HG02623 (cell line): ENCODE results near the gene NANOG.
"Not testable (repeated sequence)": the region's sequence is repeated elsewhere in the genome, so short reads cannot be mapped to it uniquely, and the experiment has no call there.

Experiments
- ATAC-seq: cut with Tn5 transposase; IDR thresholded peaks from one replicate; pipeline ENCODE4 v1.9.1; 2021; ENCODE audit warnings: moderate library complexity; ENCODE audit not compliant: unreplicated experiment

The NANOG gene

DNA sequence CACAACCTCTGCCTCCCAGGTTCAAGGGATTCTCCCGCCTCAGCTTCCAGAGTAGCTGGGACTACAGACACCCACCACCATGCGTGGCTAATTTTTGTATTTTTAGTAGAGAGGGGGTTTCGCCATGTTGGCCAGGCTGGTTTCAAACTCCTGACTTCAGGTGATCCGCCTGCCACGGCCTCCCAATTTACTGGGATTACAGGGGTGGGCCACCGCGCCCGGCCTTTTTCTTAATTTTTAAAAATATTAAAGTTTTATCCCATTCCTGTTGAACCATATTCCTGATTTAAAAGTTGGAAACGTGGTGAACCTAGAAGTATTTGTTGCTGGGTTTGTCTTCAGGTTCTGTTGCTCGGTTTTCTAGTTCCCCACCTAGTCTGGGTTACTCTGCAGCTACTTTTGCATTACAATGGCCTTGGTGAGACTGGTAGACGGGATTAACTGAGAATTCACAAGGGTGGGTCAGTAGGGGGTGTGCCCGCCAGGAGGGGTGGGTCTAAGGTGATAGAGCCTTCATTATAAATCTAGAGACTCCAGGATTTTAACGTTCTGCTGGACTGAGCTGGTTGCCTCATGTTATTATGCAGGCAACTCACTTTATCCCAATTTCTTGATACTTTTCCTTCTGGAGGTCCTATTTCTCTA, at the start of gene NANOG:
NANOG (plus strand) TSS at position 519 of the 645 bp plus-strand sequence. CDS start 213 bp downstream, outside the sequence.
- ATAC-seq = not testable (repeated sequence)

- ATAC-seq = no peak
These were observed 42.0 kb upstream of the NANOG start, which contains the start of gene CLEC4C for GRCh38 chr12:7747246-7747645. CLEC4C (minus strand) TSS chr12:7747375; CDS start chr12:7747348, 27 bp downstream.

DNA sequence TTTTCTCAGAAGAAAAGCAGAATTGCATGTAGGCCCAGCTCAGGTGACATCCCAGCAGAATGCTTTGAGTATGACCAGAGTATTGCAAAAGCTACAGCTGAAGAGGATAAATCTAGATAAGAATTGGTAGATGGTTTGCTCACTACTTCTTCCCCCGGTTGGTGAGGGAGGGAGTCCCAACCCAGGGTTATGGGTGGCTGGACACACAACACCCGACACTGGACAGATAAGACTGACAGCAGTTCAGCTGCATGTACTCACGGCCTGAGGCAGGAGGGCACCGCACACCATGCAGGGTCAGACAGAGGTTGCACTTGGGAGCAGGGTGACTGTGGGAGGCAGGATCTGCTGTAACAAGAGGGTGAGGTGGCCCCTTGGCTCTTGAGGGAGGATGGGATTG, 40.4 kb upstream of the NANOG start:
- ATAC-seq = no peak

DNA sequence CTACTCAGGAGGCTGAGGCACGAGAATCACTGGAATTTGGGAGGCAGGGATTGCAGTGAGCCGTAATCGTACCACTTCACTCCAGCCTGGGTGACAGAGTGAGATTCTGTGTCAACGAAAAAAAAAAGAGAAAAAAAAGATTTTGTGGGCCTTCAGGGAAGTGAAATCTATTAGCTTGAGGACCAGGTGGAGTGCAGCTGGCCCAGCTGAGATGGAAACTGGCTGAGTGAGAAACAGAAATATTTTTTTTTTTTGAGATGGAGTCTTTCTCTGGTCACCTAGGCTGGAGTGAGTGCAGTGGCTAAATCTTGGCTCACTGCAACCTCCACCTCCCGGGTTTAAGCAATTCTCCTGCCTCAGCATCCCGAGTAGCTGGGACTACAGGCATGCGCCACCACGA, 39.8 kb upstream of the NANOG start:
- ATAC-seq = no peak

DNA sequence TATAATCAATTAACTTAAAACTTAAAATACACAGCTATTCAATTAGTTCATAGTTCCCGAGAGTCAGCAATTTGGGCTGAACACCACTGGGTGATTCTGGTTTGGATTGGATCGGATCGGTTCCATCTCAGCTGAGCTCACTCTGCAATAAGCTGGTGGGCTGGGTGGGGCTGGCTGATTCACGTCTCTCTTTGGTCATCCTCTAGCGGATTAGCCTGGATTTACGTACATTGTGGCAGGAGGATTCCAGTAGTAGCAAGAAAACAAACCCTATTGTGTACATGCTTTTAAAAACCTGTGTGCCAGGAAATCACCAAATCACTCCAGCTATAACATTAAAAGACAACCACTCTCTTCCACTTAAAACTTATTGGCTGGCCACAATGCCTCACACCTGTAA, 38.9 kb upstream of the NANOG start:
- ATAC-seq = no peak

DNA sequence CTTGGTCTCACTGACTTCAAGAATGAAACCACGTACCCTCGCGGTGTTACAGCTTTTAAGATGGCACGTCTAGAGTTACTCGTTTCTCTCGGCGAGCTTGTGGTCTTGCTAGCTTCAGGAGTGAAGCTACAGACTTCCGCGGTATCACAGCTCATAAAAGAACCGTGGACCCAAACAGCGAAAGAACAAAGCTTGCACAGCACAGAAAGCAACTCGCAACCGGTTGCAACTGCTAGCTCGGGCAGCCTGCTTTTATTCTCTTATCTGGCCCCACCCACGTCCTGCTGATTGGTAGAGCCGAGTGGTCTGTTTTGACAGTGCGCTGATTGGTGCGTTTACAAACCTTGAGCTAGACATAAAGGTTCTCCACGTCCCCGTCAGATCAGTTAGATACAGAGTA, 37.8 kb upstream of the NANOG start:
- no peak for ATAC-seq

DNA sequence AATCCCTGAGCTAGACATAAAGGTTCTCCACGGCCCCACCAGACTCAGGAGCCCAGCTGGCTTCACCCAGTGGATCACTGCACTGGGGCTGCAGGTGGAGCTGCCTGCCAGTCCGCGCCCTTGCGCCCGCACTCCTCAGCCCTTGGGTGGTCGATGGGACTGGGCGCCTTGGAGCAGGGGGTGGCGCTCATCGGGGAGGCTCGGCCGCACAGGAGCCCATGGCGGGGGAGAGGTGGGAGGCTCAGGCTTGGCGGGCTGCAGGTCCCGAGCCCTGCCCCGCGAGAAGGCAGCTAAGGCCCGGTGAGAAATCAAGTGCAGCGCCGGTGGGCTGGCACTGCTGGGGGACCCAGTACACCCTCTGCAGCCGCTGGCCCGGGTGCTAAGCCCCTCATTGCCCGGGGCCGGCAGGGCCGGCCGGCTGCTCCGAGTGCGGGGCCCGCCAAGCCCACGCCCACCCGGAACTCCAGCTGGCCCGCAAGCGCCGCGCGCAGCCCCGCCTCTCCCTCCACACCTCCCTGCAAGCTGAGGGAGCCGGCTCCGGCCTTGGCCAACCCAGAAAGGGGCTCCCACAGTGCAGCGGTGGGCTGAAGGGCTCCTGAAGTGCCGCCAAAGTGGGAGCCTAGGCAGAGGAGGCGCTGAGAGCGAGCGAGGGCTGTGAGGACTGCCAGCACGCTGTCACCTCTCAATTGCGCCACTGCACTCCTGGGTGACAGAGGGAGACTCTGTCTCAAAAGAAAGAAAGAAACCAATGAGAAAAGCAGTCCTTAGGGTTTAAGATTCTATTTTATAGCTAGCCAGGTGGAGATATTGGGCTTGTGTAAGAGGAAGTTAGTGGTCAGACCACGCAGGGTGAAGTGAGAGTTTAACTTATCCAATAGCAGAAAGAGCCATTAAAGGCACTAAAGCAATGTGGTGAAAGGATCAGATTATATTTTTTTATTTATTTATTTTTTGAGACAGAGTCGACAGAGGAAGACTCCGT, 37.0 kb upstream of the NANOG start:
- ATAC-seq = not testable (repeated sequence)

DNA sequence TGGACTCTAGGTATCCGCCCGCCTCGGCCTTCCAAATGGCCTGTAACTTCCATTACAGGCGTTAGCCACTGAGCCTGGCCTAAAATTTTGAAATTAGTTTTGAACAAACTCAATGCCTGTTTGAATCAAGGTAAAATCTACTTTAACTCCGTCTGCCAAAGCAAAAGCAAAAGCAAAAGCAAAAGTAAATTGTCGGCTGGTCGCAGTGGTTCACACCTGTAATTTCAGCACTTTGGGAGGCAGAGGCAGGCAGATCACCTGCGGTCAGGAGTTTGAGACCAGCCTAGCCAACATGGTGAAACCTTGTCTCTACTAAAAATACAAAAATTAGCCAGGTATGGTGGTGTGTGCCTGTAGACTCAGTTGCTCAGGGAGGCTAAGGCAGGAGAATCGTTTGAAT, 33.5 kb upstream of the NANOG start:
- ATAC-seq = not testable (repeated sequence)

GRCh38 chr12:7756993-7757392, 32.2 kb upstream of the NANOG start:
- ATAC-seq = no peak

DNA sequence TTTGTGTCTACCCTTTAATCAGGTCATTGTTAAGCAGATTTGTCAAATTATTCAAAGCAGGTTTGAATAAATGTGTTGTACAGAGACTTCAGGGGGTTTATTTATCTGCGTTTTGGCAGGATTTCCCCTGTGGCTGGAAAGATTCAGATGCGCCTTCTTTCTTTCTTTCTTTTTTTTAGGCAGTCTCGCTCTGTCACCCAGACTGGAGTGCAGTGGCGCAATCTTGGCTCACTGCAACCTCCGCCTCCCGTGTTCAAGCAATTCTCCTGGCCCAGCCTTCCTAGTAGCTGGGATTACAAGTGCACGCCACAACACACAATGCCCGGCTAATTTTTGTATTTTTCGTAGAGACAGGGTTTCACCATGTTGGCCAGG, 30.4 kb upstream of the NANOG start:
- ATAC-seq = no peak

DNA sequence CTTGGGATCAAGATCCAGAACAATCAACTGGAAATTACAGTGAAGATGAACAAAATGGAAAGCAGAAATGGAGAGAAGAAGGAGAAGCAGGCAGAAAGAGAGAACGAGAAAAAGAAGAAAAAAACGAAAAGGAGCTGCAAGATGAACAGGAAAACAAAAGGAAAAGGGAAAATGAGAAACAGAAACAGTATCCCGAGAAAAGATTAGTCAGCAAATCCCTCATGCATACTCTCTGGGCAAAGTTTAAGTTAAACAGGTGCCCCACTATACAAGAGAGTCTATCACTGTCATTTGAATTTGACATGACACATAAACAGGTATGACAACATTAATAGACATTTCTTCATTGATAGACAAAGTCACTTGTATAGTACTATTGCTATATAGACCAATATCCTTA, 19.2 kb upstream of the NANOG start:
- ATAC-seq = no peak

GRCh38 chr12:7781274-7781673, 7.9 kb upstream of the NANOG start:
- no peak for ATAC-seq

- ATAC-seq = no peak
These were observed 7.1 kb upstream of the NANOG start for GRCh38 chr12:7782055-7782454.

- not testable (repeated sequence) for ATAC-seq
These were observed 5.8 kb upstream of the NANOG start for GRCh38 chr12:7783433-7783832.

GRCh38 chr12:7784701-7785100, 4.5 kb upstream of the NANOG start:
- ATAC-seq = no peak

GRCh38 chr12:7787574-7788293, 1.5 kb upstream of the NANOG start:
- no peak for ATAC-seq

DNA sequence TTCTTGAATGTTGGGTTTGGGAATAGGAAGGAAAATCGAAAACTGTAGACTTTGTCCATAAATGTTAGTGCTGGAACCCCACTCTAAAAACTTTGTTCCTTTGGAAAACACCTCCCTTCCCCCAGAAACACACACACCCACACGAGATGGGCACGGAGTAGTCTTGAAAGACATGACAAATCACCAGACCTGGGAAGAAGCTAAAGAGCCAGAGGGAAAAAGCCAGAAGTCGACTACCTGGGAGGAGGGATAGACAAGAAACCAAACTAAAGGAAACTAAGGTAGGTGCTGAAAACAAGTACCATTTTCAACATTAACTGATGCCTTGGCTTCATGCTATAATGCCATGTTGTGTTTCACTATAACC, 925 bp upstream of the NANOG start:
- ATAC-seq = no peak

GRCh38 chr12:7793211-7793610, 4.0 kb downstream of the NANOG start:
- ATAC-seq = no peak

- ATAC-seq = not testable (repeated sequence)
These were observed 8.1 kb downstream of the NANOG start for GRCh38 chr12:7797269-7797668.

DNA sequence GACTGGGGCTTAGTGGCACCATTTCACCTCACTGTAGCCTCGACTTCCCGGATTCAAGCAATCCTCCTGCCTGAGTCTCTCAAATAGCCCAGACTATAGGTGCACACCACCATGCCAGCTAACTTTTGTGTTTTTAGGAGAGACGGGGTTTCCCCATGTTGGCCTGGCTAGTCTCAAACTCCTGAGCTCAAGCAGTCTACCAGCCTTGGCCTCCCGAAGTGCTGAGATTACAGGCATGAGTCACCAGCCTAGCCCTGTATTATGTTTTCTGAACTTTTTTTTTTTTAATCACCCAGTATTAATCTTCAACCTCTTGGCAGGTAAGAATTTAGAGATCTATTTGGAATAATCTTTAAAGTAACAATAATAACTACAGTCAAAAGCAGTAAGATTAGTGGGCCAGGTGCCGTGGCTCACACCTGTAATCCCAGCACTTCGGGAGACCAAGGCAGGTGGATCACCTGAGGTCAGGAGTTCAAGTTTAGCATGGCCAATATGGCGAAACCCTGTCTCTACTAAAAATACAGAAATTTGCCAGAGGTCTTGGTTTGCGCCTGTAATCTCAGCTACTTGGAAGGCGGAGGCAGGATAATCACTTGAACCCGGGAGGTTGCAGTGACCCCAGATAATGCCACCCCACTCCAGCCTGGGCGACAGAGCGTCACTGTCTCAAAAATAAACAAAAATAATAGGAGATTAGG, 8.6 kb downstream of the NANOG start:
- no peak for ATAC-seq
